Measurements from ENCODE around the gene IRF2BP1. TPM values are rescaled to one million over a fixed set of nuclear protein-coding genes. Genes with fewer than 3 reads are reported as not detected.
A peak's percentile ranks its signal among the peaks of the same experiment; 100 is the strongest.

Gene IRF2BP1
- total and polyA plus RNA-seq, 2 donors (not counting 1 experiment from before 2014, with no cell fraction given): 4.0 to 23.1 TPM

DNA sequence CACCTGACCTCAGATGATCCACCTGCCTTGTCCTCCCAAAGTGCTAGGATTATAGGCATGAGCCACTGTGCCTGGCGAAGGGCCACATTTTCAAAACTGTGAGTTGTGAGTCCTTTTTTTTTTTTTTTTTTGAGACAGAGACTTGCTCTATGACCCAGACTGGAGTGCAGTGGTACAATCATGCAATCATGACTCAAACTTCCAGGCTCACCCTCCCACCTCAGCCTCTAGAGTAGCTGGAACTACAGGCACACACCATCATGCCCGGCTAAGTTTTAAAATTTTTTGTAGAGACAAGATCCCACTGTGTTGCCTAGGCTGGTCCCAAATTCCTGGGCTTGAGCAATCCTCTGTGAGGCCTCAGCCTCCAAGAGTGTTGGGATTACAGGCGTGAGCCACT lies 20.3 kb upstream of the IRF2BP1 start:
- DNase-seq (ENCODE audit: low read depth in 2 of 2): peak in 1 of 2 donors; percentile 31
- no peaks in the 10 kb centered on the region for H3K4me1 ChIP-seq (ENCODE audit: control insufficient read depth, extremely low read depth, insufficient read depth, low read length)
- H3K27ac ChIP-seq (ENCODE audit: insufficient read depth, low read length): no peak overlapping the region
- H3K79me2 ChIP-seq (ENCODE audit: control insufficient read depth, insufficient read depth, low read length): no peaks in the 10 kb centered on the region
- H4K20me1 ChIP-seq (ENCODE audit: control insufficient read depth, extremely low read depth, insufficient read depth, low read length): no peaks in the 10 kb centered on the region
- H3K4me2 ChIP-seq (ENCODE audit: extremely low read depth, insufficient read depth, low read length): no peak overlapping the region
- no peak overlapping the region for H3K9ac ChIP-seq (ENCODE audit: insufficient read depth, low read length)
- H3K9me3 ChIP-seq (ENCODE audit: control insufficient read depth, insufficient read depth, low read depth, low read length): no peaks in the 10 kb centered on the region
- no peaks in the 10 kb centered on the region for H3K36me3 ChIP-seq (ENCODE audit: control insufficient read depth, insufficient read depth, low read length)
- H2AFZ ChIP-seq (ENCODE audit: low read length): no peak overlapping the region
- TF ChIP-seq, protein P1, sequence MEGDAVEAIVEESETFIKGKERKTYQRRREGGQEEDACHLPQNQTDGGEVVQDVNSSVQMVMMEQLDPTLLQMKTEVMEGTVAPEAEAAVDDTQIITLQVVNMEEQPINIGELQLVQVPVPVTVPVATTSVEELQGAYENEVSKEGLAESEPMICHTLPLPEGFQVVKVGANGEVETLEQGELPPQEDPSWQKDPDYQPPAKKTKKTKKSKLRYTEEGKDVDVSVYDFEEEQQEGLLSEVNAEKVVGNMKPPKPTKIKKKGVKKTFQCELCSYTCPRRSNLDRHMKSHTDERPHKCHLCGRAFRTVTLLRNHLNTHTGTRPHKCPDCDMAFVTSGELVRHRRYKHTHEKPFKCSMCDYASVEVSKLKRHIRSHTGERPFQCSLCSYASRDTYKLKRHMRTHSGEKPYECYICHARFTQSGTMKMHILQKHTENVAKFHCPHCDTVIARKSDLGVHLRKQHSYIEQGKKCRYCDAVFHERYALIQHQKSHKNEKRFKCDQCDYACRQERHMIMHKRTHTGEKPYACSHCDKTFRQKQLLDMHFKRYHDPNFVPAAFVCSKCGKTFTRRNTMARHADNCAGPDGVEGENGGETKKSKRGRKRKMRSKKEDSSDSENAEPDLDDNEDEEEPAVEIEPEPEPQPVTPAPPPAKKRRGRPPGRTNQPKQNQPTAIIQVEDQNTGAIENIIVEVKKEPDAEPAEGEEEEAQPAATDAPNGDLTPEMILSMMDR (conservative IDR thresholded peaks at IDR 0.05 in 1 of 2, IDR thresholded peaks at IDR 0.05 in 1 of 2; ENCODE audit: low read depth in 1 of 2, low read length in 2 of 2): no peak
- TF ChIP-seq EZH2 (IDR thresholded peaks at IDR 0.05; ENCODE audit: low read length, missing control alignments): no peak
- peaks cover 2% of the 10 kb centered on the region for H3K27me3 ChIP-seq (ENCODE audit: control insufficient read depth, insufficient read depth, low read length)
- H3K4me3 ChIP-seq (replicated peaks in 1 of 4; ENCODE audit: control extremely low read depth in 1 of 4, insufficient read depth in 1 of 4, low read depth in 3 of 4, low read length in 4 of 4): no peak overlapping the region

DNA sequence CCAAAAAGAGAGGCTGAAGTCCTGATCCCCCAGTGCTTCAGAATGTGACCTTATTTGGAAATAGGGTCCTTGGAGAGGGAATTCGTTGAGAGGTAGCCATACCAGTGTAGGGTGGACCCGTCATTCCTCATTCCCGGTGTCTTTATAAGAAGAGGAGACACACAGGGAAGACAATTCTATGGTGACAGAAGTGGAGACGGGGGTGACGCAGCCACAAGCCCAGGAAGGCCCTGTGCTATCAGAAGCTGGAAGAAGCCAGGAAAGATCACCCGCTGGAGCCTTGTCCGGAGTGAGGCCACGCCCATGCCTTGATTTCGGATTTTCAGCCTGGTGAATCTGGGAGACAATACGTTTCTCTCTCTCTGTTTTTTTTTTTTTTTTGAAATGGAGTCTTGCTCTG lies 19.1 kb upstream of the IRF2BP1 start:
- H4K20me1 ChIP-seq (ENCODE audit: control insufficient read depth, extremely low read depth, insufficient read depth, low read length): no peaks in the 10 kb centered on the region
- no peak for DNase-seq (ENCODE audit: low read depth in 2 of 2)
- no peak overlapping the region for H3K4me2 ChIP-seq (ENCODE audit: extremely low read depth, insufficient read depth, low read length)
- no peak overlapping the region for H3K4me3 ChIP-seq (replicated peaks in 1 of 4; ENCODE audit: control extremely low read depth in 1 of 4, insufficient read depth in 1 of 4, low read depth in 3 of 4, low read length in 4 of 4)
- H3K27ac ChIP-seq (ENCODE audit: insufficient read depth, low read length): no peak overlapping the region
- H3K4me1 ChIP-seq (ENCODE audit: control insufficient read depth, extremely low read depth, insufficient read depth, low read length): peaks cover 4% of the 10 kb centered on the region
- H3K9me3 ChIP-seq (ENCODE audit: control insufficient read depth, insufficient read depth, low read depth, low read length): no peaks in the 10 kb centered on the region
- no peak overlapping the region for H2AFZ ChIP-seq (ENCODE audit: low read length)
- TF ChIP-seq EZH2 (IDR thresholded peaks at IDR 0.05; ENCODE audit: low read length, missing control alignments): no peak
- TF ChIP-seq, protein P1 (conservative IDR thresholded peaks at IDR 0.05 in 1 of 2, IDR thresholded peaks at IDR 0.05 in 1 of 2; ENCODE audit: low read depth in 1 of 2, low read length in 2 of 2): no peak
- no peaks in the 10 kb centered on the region for H3K79me2 ChIP-seq (ENCODE audit: control insufficient read depth, insufficient read depth, low read length)
- H3K27me3 ChIP-seq (ENCODE audit: control insufficient read depth, insufficient read depth, low read length): no peaks in the 10 kb centered on the region
- no peak overlapping the region for H3K9ac ChIP-seq (ENCODE audit: insufficient read depth, low read length)
- H3K36me3 ChIP-seq (ENCODE audit: control insufficient read depth, insufficient read depth, low read length): peaks cover 2% of the 10 kb centered on the region

DNA sequence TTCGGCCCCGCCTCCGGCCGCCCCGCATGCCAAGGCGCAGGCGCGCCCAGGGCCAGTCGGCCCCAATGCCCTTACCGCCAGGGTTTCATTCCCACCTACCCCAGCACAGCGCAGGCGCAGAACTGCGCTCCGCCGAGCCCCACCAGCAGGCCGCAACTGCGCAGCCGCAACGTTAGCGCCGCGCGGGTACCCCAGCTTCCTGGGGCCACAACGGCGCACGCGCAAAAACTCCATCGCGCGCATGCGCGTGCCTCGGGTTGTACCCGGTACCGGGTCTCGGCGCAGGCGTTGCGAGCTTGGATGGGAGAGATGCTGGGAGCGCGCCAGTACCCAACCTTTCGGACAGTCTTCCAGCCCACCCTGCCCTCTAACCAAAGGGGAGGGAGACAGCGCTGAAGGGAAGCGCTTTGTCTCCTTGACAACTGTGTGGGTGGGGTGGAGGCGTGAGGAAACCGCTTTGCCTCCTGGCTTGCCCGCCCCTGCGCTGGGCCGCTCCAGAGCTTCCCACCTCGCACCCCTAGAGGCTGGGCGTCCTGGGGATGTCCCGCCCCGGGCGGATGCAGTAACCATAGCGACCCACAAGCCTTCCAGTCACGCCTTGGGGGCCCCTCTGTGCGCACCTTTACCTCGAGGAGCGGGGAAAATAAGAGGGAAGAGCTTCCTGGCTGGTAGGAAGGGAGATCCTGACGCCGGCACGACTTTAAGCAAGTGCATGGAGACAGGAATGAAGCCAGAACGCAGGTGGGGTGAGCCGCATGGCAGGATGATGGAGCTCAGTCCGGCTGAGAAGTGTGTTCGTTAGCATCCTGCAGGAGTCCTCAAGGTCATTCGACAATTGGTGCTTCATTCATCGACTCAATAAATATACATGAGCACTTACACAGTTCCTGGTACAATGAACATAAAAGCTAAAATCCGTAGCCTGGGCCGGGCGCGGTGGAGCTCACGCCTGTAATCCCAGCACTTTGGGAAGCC lies 17.0 kb upstream of the IRF2BP1 start:
- Histone ChIP-seq H3K36me3 (ENCODE audit: control insufficient read depth, insufficient read depth, low read length) (peaks cover 3% of the 10 kb centered on the region), H3K9ac (ENCODE audit: insufficient read depth, low read length) (peak overlapping the region; percentile 51), H3K27me3 (ENCODE audit: control insufficient read depth, insufficient read depth, low read length) (no peaks in the 10 kb centered on the region), H3K79me2 (ENCODE audit: control insufficient read depth, insufficient read depth, low read length) (no peaks in the 10 kb centered on the region), H3K9me3 (ENCODE audit: control insufficient read depth, insufficient read depth, low read depth, low read length) (no peaks in the 10 kb centered on the region), H3K27ac (ENCODE audit: insufficient read depth, low read length) (peak overlapping the region; percentile 45), H3K4me1 (ENCODE audit: control insufficient read depth, extremely low read depth, insufficient read depth, low read length) (peaks cover 4% of the 10 kb centered on the region), H3K4me2 (ENCODE audit: extremely low read depth, insufficient read depth, low read length) (peak overlapping the region; percentile 93), H2AFZ (ENCODE audit: low read length) (peak overlapping the region; percentile 98), H4K20me1 (ENCODE audit: control insufficient read depth, extremely low read depth, insufficient read depth, low read length) (no peaks in the 10 kb centered on the region), H3K4me3 (replicated peaks in 1 of 4; ENCODE audit: control extremely low read depth in 1 of 4, insufficient read depth in 1 of 4, low read depth in 3 of 4, low read length in 4 of 4) (peak overlapping the region; percentile 68 to 88 (median 84))
- TF ChIP-seq EZH2 (IDR thresholded peaks at IDR 0.05; ENCODE audit: low read length, missing control alignments): no peak
- TF ChIP-seq, protein P1 (conservative IDR thresholded peaks at IDR 0.05 in 1 of 2, IDR thresholded peaks at IDR 0.05 in 1 of 2; ENCODE audit: low read depth in 1 of 2, low read length in 2 of 2): peak in 1 of 2 donors; percentile 2
- peak; percentile 89 to 97 for DNase-seq (ENCODE audit: low read depth in 2 of 2)

Data from fibroblast of lung (primary cell).